NCI-H774 (cell line): ENCODE results near the gene CYP2A7.
"Not testable (repeated sequence)": the region's sequence is repeated elsewhere in the genome, so short reads cannot be mapped to it uniquely, and the experiment has no call there.

ENCODE experiments used
- DNase-seq: peaks from one replicate; lab custom pipeline; 2025; lab: John Stamatoyannopoulos, UW

Gene CYP2A7

GRCh38 chr19:40896843-40897789 lies 15.1 kb upstream of the CYP2A7 start:
- not testable (repeated sequence) for DNase-seq

DNA sequence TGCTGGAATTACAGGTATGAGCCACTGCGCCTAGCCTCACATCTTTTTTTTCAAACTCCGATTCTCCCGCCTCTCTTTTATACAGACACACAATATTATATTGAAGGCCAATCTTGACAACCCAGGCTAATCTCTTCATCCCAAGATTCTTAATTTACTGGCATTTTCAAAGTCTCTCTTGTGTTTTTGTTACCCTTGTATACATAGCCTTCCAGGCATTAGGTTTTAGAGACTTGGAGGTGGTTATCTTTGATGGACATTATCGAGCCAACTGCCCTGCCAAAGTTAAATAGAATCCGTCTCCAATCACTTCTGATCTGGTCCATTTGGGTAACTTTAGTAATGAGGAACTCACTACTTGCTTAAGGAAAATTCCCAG lies 14.4 kb upstream of the CYP2A7 start:
- no peak for DNase-seq

DNA sequence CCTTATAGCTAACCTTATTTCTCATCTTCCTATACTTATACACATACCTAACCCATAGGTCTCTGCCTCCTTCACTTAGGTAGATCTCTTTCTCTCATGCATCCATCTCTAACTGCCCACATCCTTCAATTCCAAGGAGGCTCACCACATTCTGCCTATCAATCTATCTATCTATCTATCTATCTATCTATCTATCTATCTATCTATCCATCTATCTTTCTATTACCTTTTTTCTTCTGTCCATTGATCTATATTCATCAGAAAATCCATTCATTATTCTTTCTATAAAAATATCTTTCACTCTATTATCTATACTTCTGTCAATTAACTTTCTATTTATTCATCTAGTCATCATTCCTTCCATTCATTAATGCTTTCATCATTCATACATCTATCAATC lies 11.1 kb upstream of the CYP2A7 start:
- DNase-seq, result no peak

- no peak for DNase-seq
Observed at GRCh38 chr19:40889366-40889765, 7.3 kb upstream of the CYP2A7 start.

- no peak for DNase-seq
Observed at GRCh38 chr19:40888191-40888590, 6.2 kb upstream of the CYP2A7 start.

- DNase-seq, result not testable (repeated sequence)
Observed at GRCh38 chr19:40884187-40884931, 2.3 kb upstream of the CYP2A7 start.

- DNase-seq, result not testable (repeated sequence)
Observed at GRCh38 chr19:40879349-40879748, 2.7 kb downstream of the CYP2A7 start.

- DNase-seq, result not testable (repeated sequence)
Observed at GRCh38 chr19:40875526-40875951, 6.5 kb downstream of the CYP2A7 start.

GRCh38 chr19:40874874-40875273 lies 7.2 kb downstream of the CYP2A7 start:
- DNase-seq, result not testable (repeated sequence)

- not testable (repeated sequence) for DNase-seq
Observed at GRCh38 chr19:40873873-40874272, 8.2 kb downstream of the CYP2A7 start.

- no peak for DNase-seq
Observed at GRCh38 chr19:40872209-40872608, 9.8 kb downstream of the CYP2A7 start.

DNA sequence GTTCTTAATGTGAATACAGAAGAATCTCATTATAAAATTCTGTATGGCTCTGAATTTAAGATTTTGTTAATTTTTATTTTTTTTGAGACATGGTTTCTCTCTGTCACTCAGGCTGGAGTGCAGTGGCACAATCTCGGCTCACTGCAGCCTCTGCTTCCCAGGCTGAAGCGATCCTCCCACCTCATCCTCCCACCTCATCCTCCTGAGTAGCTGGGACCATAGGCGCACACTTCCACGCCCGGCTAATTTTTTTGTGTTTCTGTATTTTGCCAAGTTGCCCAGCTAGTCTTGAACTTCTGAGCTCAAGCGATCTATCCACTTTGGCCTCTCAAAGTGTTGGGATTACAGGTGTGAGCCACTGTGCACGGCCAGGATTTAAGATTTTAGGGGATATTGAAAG lies 14.3 kb downstream of the CYP2A7 start:
- no peak for DNase-seq

DNA sequence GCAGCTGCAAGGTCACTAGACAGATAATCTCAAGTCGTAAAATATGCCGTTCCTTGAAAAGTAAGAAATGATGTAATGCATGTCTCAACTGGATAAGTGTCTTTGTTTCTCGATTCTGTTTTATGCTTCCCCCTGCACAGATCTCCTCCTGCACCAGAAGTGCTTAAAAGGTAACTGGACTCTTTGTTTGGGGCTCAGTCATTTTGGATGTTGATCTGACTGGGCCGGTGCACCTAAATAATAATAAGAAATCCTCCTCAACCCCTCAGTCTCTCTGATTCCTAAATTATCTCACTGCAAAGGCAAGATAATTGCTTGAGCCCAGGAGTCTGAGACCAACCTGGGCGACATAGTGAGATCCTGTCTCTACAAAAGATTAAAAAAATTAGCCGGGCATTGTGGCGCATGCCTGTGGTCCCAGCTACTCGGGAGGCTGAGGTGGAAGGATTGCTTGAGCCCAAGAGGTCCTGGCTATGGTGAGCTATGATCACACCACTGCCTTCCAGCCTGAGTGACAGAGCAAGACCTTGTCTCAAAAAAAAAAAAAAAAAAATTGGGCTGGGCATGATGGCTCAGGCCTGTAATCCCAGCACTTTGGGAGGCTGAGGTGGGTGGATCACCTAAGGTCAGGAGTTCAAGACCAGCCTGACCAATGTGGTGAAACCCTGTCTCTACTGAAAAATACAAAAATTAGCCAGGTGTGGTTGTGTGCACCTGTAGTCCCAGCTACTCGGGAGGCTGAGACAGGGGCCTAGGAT lies 17.1 kb downstream of the CYP2A7 start:
- DNase-seq, result not testable (repeated sequence)

GRCh38 chr19:40862785-40863184 lies 19.2 kb downstream of the CYP2A7 start:
- DNase-seq, result no peak

DNA sequence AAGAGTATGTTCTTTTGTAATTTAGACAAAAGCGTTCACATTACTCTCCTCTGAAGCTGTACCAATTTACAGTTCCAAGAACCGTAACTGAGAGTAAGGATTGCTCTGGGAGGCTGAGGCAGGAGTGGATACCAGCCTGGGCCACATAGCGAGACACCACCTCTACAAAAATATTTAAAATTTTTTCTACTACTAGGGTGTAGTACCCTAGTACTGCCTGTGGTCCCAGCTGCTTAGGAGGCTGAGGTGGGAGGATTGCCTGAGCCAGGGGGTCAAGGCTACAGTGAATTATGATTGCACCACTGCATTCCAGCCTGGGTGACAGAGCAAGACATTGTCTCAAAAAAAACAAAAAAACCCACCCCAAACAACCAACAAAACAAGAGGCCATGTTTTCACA lies 19.7 kb downstream of the CYP2A7 start:
- no peak for DNase-seq

DNA sequence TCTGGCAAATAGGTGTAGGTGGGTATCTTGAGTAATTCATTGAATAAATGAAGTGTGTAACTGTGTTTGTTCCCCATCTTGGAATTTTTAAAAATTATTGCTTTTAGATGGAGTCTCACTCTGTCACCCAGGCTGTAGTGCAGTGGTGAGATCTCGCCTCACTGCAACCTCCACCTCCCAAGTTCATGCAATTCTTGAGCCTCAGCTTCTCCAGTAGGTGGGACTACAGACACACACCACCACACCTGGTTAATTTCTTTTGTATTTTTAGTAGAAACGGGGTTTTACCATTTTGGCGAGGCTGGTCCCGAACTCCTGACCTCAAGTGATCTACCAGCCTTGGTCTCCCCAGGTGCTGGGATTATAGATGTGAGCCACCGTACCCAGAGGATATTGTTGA lies 23.9 kb downstream of the CYP2A7 start:
- DNase-seq, result no peak

DNA sequence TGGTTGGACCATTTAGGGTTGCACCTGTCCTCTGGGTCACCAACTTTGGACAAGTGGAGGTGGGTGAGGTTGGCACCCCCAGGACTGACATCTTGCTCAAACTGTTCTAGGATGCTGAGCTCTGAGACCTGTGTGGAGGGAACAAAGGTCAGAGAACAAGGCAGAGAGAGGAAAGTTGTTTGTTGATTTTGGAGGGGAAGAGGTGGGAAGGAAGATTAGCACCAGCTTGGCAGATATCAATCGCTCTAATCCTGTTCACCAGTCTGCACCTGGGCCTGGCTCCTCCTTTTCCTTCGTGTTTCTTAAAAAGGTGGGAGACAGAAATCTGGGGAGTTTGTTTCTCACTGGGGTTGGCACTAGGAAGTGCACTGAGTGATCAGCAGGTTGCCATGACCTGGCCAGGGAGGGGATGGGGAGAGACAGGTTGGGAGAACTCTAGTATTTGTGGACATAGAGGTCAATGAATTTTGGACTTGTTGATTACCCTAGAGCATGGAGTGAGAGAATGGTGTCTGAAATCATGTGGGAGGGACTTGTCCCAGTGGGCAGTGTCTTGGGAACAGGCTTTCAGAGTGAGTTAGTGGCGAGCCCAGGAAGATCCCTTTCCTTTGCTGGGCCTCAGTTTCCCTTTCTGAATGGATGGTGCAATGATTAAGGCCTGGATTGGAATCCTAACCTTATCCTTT lies 29.4 kb downstream of the CYP2A7 start:
- not testable (repeated sequence) for DNase-seq

- DNase-seq, result not testable (repeated sequence)
Observed at GRCh38 chr19:40850277-40850676, 31.8 kb downstream of the CYP2A7 start, which contains the start of gene CYP2A6. Gene CYP2A6 (minus strand): TSS chr19:40850447. CDS start chr19:40850426, 21 bp downstream.

- not testable (repeated sequence) for DNase-seq
Observed at GRCh38 chr19:40846722-40847121, 35.3 kb downstream of the CYP2A7 start.

DNA sequence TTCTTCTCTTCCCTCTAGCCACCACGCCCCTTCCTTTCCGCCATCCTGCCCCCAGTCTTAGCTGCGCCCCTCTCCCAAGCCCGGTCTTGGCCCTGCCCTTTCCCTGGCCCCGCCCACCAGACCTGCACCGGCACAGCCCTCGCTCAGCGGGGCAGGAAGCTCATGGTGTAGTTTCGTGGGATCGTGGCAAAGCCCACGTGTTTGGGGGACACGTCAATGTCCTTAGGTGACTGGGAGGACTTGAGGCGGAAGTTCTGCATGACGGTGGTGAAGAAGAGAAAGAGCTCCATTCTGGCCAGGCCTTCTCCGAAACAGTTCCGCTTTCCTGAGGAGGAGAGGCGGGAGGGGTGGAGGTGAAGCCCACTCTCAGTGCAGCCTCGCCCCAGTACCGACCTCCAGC lies 38.4 kb downstream of the CYP2A7 start:
- DNase-seq, result not testable (repeated sequence)

GRCh38 chr19:40842997-40843652 lies 38.9 kb downstream of the CYP2A7 start:
- not testable (repeated sequence) for DNase-seq
